Esophagus muscularis mucosa (tissue), 4 donors: ENCODE results near the gene RPS6KA1. TPM values are rescaled to one million over a fixed set of nuclear protein-coding genes. Genes with fewer than 3 reads are reported as not detected.
"Not testable (repeated sequence)": the region's sequence is repeated elsewhere in the genome, so short reads cannot be mapped to it uniquely, and the experiment has no call there.

Experiments used
- DNase-seq: peaks from one replicate; pipeline ENCODE4 v3.0.0-alpha.2; 2017; ENCODE audit errors: extremely low spot score
- H3K27ac ChIP-seq, 4 donors: fragments of 200-600 bp; sonication (generic); replicated peaks in 1 of 4; 1 replicate in 3 of 4; 2 replicates in 1 of 4; pipeline ENCODE4 v1.5.1; 2016 to 2019; ENCODE audit warnings: mild to moderate bottlenecking in 1 of 4
- H3K27me3 ChIP-seq, 4 donors: fragments of 200-600 bp; sonication (generic); one replicate each; pipeline versions ENCODE4 v1.5.1 to v1.6.0; 2016 to 2019
- H3K36me3 ChIP-seq, 4 donors: fragments of 200-600 bp; sonication (generic); one replicate each; pipeline ENCODE4 v1.5.1; 2016 to 2019
- H3K4me1 ChIP-seq, 4 donors: fragments of 200-600 bp; sonication (generic); one replicate each; pipeline ENCODE4 v1.5.1; 2016 to 2019
- H3K4me3 ChIP-seq, 4 donors: fragments of 200-600 bp; sonication (generic); 1 replicate in 2 of 4; 2 replicates in 2 of 4; pipeline ENCODE4 v1.5.1; 2016 to 2019; ENCODE audit warnings: mild to moderate bottlenecking in 4 of 4, moderate library complexity in 1 of 4
- H3K9me3 ChIP-seq, 4 donors: fragments of 200-600 bp; sonication (generic); 1 replicate in 3 of 4; 2 replicates in 1 of 4; pipeline ENCODE4 v1.5.1; 2016 to 2019
- EP300 ChIP-seq: sonication (generic); formaldehyde crosslinking; IDR thresholded peaks from one replicate; pipeline ENCODE4 v1.6.1; 2017; ENCODE audit warnings: antibody characterized with exemption
- POLR2A ChIP-seq: fragments of 450-650 bp; IDR thresholded peaks from one replicate; pipeline ENCODE4 v1.6.1; 2017; ENCODE audit warnings: antibody characterized with exemption, moderate library complexity, mild to moderate bottlenecking, low read depth
- POLR2AphosphoS5 ChIP-seq, 2 donors: sonication (generic); formaldehyde crosslinking; IDR thresholded peaks; one replicate each; pipeline ENCODE4 v1.6.1; 2017; ENCODE audit warnings: antibody characterized with exemption in 2 of 2
- WGBS: methylation state at CpG from one replicate; pipeline ENCODE4 v1.1.5; 2018; 5-methylcytosine and 5-hydroxymethylcytosine counted together
- intact Hi-C: fragments of 100-400 bp; cut with DNase I; formaldehyde crosslinking; loops from one replicate; pipeline ENCODE4 v1.15.1; 2023
- total RNA-seq, 4 donors: library from RNA; depleted of rRNA; stranded (reverse); fragments of >200 nt; gene quantifications; one replicate each; pipeline versions ENCODE4 v1.1.0 to v1.2.1, GENCODE V29; 2016
- TF ChIP-seq, protein P1 (sequence below), 3 experiments: fragments of 200-600 bp in 2 of 3; fragments of 450-650 bp in 1 of 3; sonication (generic) in 2 of 3; IDR thresholded peaks; one replicate each; pipeline ENCODE4 v1.5.1; 2017 to 2019; ENCODE audit warnings: antibody characterized with exemption in 3 of 3, mild to moderate bottlenecking in 2 of 3, moderate library complexity in 1 of 3

RPS6KA1 gene
- total RNA-seq, 4 donors from 2014 or later = 7.0 to 16.7 (median 8.7) TPM

GRCh38 chr1:26493938-26494337 is 35.6 kb upstream of the RPS6KA1 start:
- Histone ChIP-seq H3K9me3 (no peaks in the 10 kb centered on the region), H3K27ac (no peak overlapping the region), H3K27me3 (no peaks in the 10 kb centered on the region), H3K4me1 (peaks cover 0 to 5% (median 0%) of the 10 kb centered on the region in 4 donors), H3K4me3 (no peak overlapping the region), H3K36me3 (no peaks in the 10 kb centered on the region)
- intact Hi-C loops = loop anchor here (10.0 kb wide), 1 partner anchor 101 kb away; no protein-coding TSS in a partner anchor
- TF ChIP-seq, protein P1, sequence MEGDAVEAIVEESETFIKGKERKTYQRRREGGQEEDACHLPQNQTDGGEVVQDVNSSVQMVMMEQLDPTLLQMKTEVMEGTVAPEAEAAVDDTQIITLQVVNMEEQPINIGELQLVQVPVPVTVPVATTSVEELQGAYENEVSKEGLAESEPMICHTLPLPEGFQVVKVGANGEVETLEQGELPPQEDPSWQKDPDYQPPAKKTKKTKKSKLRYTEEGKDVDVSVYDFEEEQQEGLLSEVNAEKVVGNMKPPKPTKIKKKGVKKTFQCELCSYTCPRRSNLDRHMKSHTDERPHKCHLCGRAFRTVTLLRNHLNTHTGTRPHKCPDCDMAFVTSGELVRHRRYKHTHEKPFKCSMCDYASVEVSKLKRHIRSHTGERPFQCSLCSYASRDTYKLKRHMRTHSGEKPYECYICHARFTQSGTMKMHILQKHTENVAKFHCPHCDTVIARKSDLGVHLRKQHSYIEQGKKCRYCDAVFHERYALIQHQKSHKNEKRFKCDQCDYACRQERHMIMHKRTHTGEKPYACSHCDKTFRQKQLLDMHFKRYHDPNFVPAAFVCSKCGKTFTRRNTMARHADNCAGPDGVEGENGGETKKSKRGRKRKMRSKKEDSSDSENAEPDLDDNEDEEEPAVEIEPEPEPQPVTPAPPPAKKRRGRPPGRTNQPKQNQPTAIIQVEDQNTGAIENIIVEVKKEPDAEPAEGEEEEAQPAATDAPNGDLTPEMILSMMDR (IDR thresholded peaks at IDR 0.05) = no peak
- TF ChIP-seq POLR2A (no peak), POLR2AphosphoS5 (IDR thresholded peaks at IDR 0.05) (no peak)
- no peak for DNase-seq
- whole genome bisulfite sequencing = 96% methylated on average over 3 of the region's 3 CpGs

GRCh38 chr1:26496861-26497260 is 32.7 kb upstream of the RPS6KA1 start:
- Histone ChIP-seq H3K4me3 (no peak overlapping the region), H3K4me1 (peaks cover 10 to 23% (median 20%) of the 10 kb centered on the region in 4 donors), H3K27me3 (no peaks in the 10 kb centered on the region), H3K9me3 (no peaks in the 10 kb centered on the region), H3K27ac (no peak overlapping the region), H3K36me3 (no peaks in the 10 kb centered on the region)
- intact Hi-C loops = loop anchor here (10.0 kb wide), 1 partner anchor 98 kb away; no protein-coding TSS in a partner anchor
- TF ChIP-seq, protein P1 (IDR thresholded peaks at IDR 0.05) = no peak
- TF ChIP-seq POLR2AphosphoS5 (IDR thresholded peaks at IDR 0.05) (no peak), POLR2A (no peak), EP300 (no peak)
- 44% methylated on average over 4 of the region's 4 CpGs for WGBS
- no peak for DNase-seq

GRCh38 chr1:26498894-26499293 is 30.7 kb upstream of the RPS6KA1 start:
- WGBS = 95% methylated on average over 7 of the region's 7 CpGs

GRCh38 chr1:26500488-26501175 is 28.9 kb upstream of the RPS6KA1 start:
- H3K27ac ChIP-seq = peak overlapping the region; percentile 89 to 93 (median 90)
- no peak for TF ChIP-seq EP300
- TF ChIP-seq POLR2AphosphoS5 (IDR thresholded peaks at IDR 0.05) = peak; percentile 42 to 85
- peak; percentile 18 for TF ChIP-seq POLR2A
- TF ChIP-seq, protein P1 (IDR thresholded peaks at IDR 0.05) = peak in 1 of 3 experiments; percentile 20
- peak overlapping the region; percentile 68 to 85 (median 72) for H3K4me3 ChIP-seq
- intact Hi-C loops = loop anchor here (5.0 kb wide), 1 partner anchor 292 kb away; no protein-coding TSS in a partner anchor
- no peaks in the 10 kb centered on the region for H3K27me3 ChIP-seq
- no peaks in the 10 kb centered on the region for H3K36me3 ChIP-seq
- H3K9me3 ChIP-seq = no peaks in the 10 kb centered on the region
- WGBS = 0% methylated on average over 20 of the region's 74 CpGs
- H3K4me1 ChIP-seq = peaks cover 10 to 23% (median 21%) of the 10 kb centered on the region in 4 donors
- peak; percentile 95 for DNase-seq

More at GRCh38 chr1:26498894-26499293, 30.7 kb upstream of the RPS6KA1 start:
- H3K27ac ChIP-seq = no peak overlapping the region
- peaks cover 10 to 23% (median 21%) of the 10 kb centered on the region in 4 donors for H3K4me1 ChIP-seq
- no peak for DNase-seq
- TF ChIP-seq POLR2A = no peak
- TF ChIP-seq EP300 = no peak
- TF ChIP-seq POLR2AphosphoS5 (IDR thresholded peaks at IDR 0.05) = no peak
- TF ChIP-seq, protein P1 (IDR thresholded peaks at IDR 0.05) = no peak
- no peaks in the 10 kb centered on the region for H3K27me3 ChIP-seq
- no peaks in the 10 kb centered on the region for H3K9me3 ChIP-seq
- H3K36me3 ChIP-seq = no peaks in the 10 kb centered on the region
- no peak overlapping the region for H3K4me3 ChIP-seq
- intact Hi-C loops = loop anchor here (10.0 kb wide), 1 partner anchor 96 kb away; no protein-coding TSS in a partner anchor

- H3K27me3 ChIP-seq, H3K27ac ChIP-seq, intact Hi-C loops, H3K4me1 ChIP-seq, H3K9me3 ChIP-seq, DNase-seq, H3K4me3 ChIP-seq, H3K36me3 ChIP-seq: not testable (repeated sequence)
- 64% methylated on average over 2 of the region's 2 CpGs for WGBS
These were observed 18.9 kb upstream of the RPS6KA1 start for GRCh38 chr1:26510711-26511110.

DNA sequence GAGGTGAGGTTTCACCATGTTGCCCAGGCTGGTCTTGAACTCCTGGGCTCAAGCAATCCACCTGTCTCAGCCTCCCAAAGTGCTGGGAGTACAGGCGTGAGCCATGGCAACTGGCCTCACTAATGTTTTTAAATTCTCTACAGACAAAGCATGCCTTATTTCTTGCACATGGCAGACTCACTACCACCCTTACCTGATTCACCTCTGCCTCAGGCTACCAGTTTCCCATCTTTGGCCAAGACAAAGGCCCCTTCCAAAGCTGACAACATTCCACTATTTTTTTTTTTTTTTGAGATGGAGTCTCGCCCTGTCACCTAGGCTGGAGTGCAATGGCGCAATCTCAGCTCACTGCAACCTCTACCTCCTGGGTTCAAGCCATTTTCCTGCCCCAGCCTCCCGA is 13.7 kb upstream of the RPS6KA1 start:
- intact Hi-C loops, H3K4me3 ChIP-seq, H3K36me3 ChIP-seq, H3K27ac ChIP-seq, H3K27me3 ChIP-seq, H3K4me1 ChIP-seq, H3K9me3 ChIP-seq, DNase-seq: not testable (repeated sequence)
- WGBS = 93% methylated on average over 4 of the region's 4 CpGs
